Measurements from ENCODE around the gene ARFGEF2.

ARFGEF2 gene

GRCh38 chr20:48959899-48960550, 38.5 kb downstream of the ARFGEF2 start:
- H3K27ac ChIP-seq (ENCODE audit: low read length) = no peak overlapping the region
- H4K20me1 ChIP-seq (ENCODE audit: insufficient read depth, low read length) = peaks cover 7% of the 10 kb centered on the region; the same call in 1 of the 2 replicates
- H3K4me2 ChIP-seq (ENCODE audit: insufficient read depth, low read length) = no peak overlapping the region
- no peak for ATAC-seq (ENCODE audit: insufficient read depth, low read depth)
- H3K4me1 ChIP-seq (ENCODE audit: insufficient read depth, low read length) = no peaks in the 10 kb centered on the region
- TF ChIP-seq EZH2 (IDR thresholded peaks at IDR 0.05; ENCODE audit: borderline replicate concordance, low read depth, low read length, severe bottlenecking) (no peak), CTCF (IDR thresholded peaks at IDR 0.05; ENCODE audit: borderline replicate concordance, extremely low read depth, low read length, poor library complexity, severe bottlenecking) (no peak)
- no peaks in the 10 kb centered on the region for H3K27me3 ChIP-seq (ENCODE audit: insufficient read depth, low read length, poor library complexity)
- no peak overlapping the region for H2AFZ ChIP-seq (ENCODE audit: low read depth, low read length)
- H3K36me3 ChIP-seq (ENCODE audit: insufficient read depth, low read length) = peaks cover 53% of the 10 kb centered on the region
- H3K9me3 ChIP-seq (ENCODE audit: insufficient read depth, low read length, severe bottlenecking) = no peaks in the 10 kb centered on the region
- no peak overlapping the region for H3K9ac ChIP-seq (ENCODE audit: low read depth, low read length)
- DNase-seq = no peak
- H3K4me3 ChIP-seq (ENCODE audit: low read depth in 1 of 2, low read length in 2 of 2) = no peak overlapping the region
- no peaks in the 10 kb centered on the region for H3K79me2 ChIP-seq (ENCODE audit: insufficient read depth, low read length)

- no peak for DNase-seq
- Histone ChIP-seq H3K79me2 (ENCODE audit: insufficient read depth, low read length) (no peaks in the 10 kb centered on the region), H3K36me3 (ENCODE audit: insufficient read depth, low read length) (peaks cover 47% of the 10 kb centered on the region), H3K9me3 (ENCODE audit: insufficient read depth, low read length, severe bottlenecking) (no peaks in the 10 kb centered on the region), H3K27ac (ENCODE audit: low read length) (no peak overlapping the region), H4K20me1 (ENCODE audit: insufficient read depth, low read length) (no peaks in the 10 kb centered on the region), H2AFZ (ENCODE audit: low read depth, low read length) (no peak overlapping the region), H3K27me3 (ENCODE audit: insufficient read depth, low read length, poor library complexity) (no peaks in the 10 kb centered on the region), H3K9ac (ENCODE audit: low read depth, low read length) (no peak overlapping the region), H3K4me3 (ENCODE audit: low read depth in 1 of 2, low read length in 2 of 2) (no peak overlapping the region), H3K4me1 (ENCODE audit: insufficient read depth, low read length) (no peaks in the 10 kb centered on the region), H3K4me2 (ENCODE audit: insufficient read depth, low read length) (no peak overlapping the region)
- ATAC-seq (ENCODE audit: insufficient read depth, low read depth) = no peak
- TF ChIP-seq EZH2 (IDR thresholded peaks at IDR 0.05; ENCODE audit: borderline replicate concordance, low read depth, low read length, severe bottlenecking) (no peak), CTCF (IDR thresholded peaks at IDR 0.05; ENCODE audit: borderline replicate concordance, extremely low read depth, low read length, poor library complexity, severe bottlenecking) (no peak)
These were observed 40.9 kb downstream of the ARFGEF2 start for GRCh38 chr20:48962421-48962820.

GRCh38 chr20:48962976-48963771, 41.7 kb downstream of the ARFGEF2 start:
- Histone ChIP-seq H3K27me3 (ENCODE audit: insufficient read depth, low read length, poor library complexity) (no peaks in the 10 kb centered on the region), H2AFZ (ENCODE audit: low read depth, low read length) (no peak overlapping the region), H4K20me1 (ENCODE audit: insufficient read depth, low read length) (no peaks in the 10 kb centered on the region), H3K79me2 (ENCODE audit: insufficient read depth, low read length) (no peaks in the 10 kb centered on the region), H3K27ac (ENCODE audit: low read length) (no peak overlapping the region), H3K36me3 (ENCODE audit: insufficient read depth, low read length) (peaks cover 40% of the 10 kb centered on the region), H3K4me3 (ENCODE audit: low read depth in 1 of 2, low read length in 2 of 2) (no peak overlapping the region), H3K9me3 (ENCODE audit: insufficient read depth, low read length, severe bottlenecking) (no peaks in the 10 kb centered on the region), H3K9ac (ENCODE audit: low read depth, low read length) (no peak overlapping the region), H3K4me2 (ENCODE audit: insufficient read depth, low read length) (no peak overlapping the region), H3K4me1 (ENCODE audit: insufficient read depth, low read length) (no peaks in the 10 kb centered on the region)
- no peak for TF ChIP-seq EZH2 (IDR thresholded peaks at IDR 0.05; ENCODE audit: borderline replicate concordance, low read depth, low read length, severe bottlenecking)
- TF ChIP-seq CTCF (IDR thresholded peaks at IDR 0.05; ENCODE audit: borderline replicate concordance, extremely low read depth, low read length, poor library complexity, severe bottlenecking) = no peak
- DNase-seq = no peak
- ATAC-seq (ENCODE audit: insufficient read depth, low read depth) = no peak
